Erythroblast (primary cell): ENCODE measurements around the gene CNTN4.

Experiments used
- GATA1 ChIP-seq: IDR thresholded peaks from 2 replicates; pipeline ENCODE4 v1.6.1; 2011; ENCODE audit warnings: low read depth, mild to moderate bottlenecking, control low read depth, low read length, moderate library complexity
- POLR2A ChIP-seq: IDR thresholded peaks from 2 replicates; pipeline ENCODE4 v1.6.1; 2011; ENCODE audit warnings: mild to moderate bottlenecking, low read length

DNA sequence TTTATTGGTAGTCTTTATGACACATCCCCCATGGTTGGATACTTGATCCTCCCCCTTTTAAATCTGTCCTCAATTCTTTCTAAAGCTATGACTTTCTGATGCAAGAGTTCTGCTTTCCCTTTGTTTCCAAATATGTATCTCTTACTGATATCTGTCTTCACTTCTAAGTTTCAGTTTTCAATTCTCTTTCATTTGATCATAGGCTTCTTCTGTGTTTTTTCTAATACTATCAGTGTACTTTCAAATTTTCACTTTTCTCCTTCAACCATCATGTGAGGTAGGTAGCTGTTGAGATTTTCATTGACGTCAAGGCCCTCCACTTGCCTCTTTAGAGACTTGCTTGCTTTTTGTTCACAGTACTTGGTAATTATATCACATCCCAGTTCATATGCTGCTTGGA lies 436.5 kb downstream of the CNTN4 start:
- TF ChIP-seq POLR2A, result no peak
- no peak for TF ChIP-seq GATA1
